Stimulated activated CD4-positive, alpha-beta T cell treated with anti-CD3 and anti-CD28 coated beads, Interleukin-12 subunit alpha, Interleukin-12 subunit beta, amount 100 ng/mL, for 48 hours (primary cell): Measurements from ENCODE around the gene HEXIM1.

Experiments
- DNase-seq, 3 donors: peaks; one replicate each; pipeline ENCODE4 v3.0.0-alpha.2; 2020; ENCODE audit warnings: low read depth in 2 of 3, low spot score in 1 of 3

Gene HEXIM1

DNA sequence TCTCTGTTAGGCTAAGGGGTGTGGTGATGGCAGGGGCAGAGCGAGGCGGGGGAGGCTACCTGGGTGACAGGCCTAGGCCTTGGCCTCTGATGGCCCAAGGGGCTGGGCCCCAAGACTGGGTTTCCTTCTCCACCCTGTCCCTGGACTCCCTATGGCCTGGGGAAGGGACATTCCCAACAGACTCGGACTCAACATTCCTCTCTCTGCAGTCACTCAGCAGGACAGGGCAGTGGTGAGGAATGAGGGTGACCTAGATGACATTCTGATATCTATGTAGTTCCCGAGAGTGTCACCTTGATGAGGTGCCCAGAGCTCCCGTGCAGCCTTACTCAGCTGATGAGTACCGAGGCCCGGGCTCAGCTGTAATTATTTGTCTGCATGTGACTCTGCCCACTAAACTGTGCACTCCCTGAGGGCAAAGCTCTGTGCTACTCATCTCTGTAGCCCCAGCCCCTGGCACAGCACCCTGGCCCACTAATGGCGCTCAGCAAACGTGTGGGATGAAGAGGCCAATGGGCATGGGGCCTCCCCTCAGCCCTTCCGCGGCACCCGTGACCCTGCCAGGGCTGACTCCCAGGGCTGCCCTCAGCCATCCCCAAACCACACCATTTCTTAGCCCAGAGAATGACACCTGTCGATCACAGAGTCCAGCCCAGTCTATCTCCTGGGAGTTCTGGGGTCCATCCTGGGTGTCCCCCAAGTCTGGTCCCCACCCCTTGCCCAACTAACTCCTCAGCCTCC, 18.2 kb upstream of the HEXIM1 start:
- no peak for DNase-seq

- DNase-seq, result no peak
Observed at GRCh38 chr17:45130681-45131615, 17.3 kb upstream of the HEXIM1 start.

DNA sequence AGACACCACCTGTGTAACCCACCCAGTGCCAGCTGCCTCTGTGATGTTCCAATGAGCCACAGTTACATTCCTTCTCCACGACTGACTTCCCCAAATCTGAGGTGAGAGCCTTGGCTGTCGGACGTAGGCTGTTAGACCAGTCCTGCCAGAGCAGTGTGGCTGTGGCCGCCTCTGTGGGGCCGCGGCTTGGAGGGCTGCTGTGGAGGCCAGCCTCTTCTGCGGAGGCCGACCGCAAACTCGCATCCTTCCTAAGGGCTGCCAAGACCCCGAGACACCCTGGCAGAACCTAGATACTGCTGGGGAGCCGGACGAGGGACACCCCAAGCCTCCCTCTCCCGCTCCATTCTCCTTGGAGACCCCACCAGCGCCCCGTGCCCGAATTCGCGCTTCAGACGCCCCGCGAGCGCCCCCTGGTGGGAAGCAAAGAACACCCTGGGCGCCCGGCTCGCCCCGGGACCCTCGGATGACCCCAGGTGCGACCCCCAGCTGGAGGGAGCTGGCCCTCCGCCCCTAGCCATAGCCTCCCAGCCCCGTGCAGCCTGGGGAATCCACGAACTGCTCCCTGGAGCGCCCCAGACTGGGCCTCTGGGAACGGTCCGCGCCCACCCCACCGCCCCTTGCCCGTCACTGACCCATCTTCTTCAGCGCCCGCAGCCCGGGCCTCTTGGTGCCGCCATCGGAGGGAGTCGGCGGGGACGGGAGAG, 16.5 kb upstream of the HEXIM1 start:
- peak in 1 of 3 donors; percentile 34 for DNase-seq

DNA sequence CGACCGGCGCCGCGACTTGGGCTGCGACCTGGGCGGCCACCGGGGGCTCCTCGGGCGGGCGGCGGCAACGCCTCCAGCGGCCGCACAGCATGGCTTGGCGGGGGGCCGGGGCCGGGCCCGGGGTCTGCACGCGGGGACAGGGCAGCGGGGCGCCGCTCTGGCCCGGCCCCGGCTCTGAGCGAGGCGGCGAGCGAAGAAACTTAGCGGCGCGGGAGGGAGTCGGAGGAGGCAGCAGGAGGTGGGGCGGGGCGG, 16.0 kb upstream of the HEXIM1 start, which contains the start of gene PLCD3:
TSS of gene PLCD3 (minus strand) at position 196 of the 252 bp plus-strand sequence. CDS start at position 91, 105 bp downstream.
- DNase-seq, result peak in 2 of 3 donors; percentile 25 to 66

GRCh38 chr17:45132572-45133463, 15.5 kb upstream of the HEXIM1 start:
- DNase-seq, result peak in 2 of 3 donors; percentile 52 to 53

DNA sequence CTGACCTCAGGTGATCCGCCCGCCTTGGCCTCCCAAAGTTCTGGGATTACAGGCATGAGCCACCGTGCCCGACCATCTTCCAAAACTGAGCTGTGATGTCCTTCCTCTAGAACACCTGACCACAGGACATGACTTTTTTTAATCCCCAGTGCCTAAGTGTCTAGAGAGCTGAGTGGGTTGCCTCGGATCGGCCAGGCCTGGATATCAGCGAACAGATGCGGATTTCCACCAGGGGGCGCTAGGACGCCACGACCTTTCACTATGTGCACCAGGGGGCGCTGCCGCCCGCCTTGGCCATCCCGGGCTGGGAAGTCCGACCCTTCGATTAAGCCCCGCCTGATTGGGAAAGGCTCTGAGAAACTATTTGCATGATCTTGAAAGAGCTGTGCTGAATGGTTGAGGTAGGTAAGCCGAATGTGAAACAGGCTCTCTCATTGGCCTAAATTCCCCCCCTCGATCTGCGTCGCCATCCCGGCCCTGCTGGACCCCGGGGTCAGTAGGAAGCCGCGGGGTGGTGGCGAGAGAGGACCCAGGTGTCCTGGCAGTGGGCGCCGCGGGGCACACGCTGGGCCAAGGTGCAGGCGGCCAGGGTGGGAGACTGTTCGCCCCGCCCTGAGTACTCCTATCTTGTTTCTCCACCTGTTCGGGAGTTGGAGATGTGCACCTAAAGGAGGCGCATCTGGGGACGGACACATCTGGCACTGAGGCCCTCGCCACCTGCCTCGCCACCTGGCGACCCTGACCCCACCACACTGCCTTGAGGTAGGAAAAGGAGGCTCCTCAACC, 12.9 kb upstream of the HEXIM1 start, which contains the start of gene ACBD4:
TSS of gene ACBD4 (plus strand) at position 496 of the 786 bp plus-strand sequence. CDS start 458 bp downstream, outside the sequence.
- DNase-seq, result peak; percentile 94 to 99 (median 95)

GRCh38 chr17:45135978-45136791, 12.1 kb upstream of the HEXIM1 start:
- DNase-seq, result no peak

DNA sequence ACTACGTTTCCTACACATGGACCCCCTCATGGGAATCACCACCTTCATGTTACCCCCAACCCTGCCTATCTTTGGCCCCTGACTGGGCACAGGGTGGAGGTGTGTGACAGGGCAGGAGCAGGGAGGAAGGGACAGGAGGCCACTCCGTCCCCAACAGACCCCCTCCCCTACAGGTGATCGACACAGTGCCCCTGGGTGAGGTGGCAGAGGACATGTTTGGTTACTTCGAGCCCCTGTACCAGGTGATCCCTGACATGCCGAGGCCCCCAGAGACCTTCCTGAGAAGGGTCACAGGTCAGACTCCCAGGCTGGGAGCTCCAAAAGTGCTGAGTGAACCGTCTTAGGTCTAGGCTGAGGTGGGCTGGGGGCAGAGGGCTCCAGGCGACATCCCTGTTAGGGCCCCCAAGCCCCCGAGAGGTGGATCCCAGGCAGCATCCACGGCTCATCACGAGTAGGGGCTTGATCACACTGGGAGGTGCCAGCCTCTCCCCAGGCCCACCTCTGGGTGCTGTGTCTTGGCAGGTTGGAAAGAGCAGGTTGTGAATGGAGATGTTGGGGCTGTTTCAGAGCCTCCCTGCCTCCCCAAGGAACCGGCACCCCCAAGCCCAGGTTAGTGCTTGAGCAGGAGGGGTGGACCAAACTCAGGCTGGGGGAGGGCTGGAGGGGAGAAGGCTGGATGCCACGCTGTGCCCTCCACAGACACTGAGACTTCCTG, 11.3 kb upstream of the HEXIM1 start:
- DNase-seq, result no peak

DNA sequence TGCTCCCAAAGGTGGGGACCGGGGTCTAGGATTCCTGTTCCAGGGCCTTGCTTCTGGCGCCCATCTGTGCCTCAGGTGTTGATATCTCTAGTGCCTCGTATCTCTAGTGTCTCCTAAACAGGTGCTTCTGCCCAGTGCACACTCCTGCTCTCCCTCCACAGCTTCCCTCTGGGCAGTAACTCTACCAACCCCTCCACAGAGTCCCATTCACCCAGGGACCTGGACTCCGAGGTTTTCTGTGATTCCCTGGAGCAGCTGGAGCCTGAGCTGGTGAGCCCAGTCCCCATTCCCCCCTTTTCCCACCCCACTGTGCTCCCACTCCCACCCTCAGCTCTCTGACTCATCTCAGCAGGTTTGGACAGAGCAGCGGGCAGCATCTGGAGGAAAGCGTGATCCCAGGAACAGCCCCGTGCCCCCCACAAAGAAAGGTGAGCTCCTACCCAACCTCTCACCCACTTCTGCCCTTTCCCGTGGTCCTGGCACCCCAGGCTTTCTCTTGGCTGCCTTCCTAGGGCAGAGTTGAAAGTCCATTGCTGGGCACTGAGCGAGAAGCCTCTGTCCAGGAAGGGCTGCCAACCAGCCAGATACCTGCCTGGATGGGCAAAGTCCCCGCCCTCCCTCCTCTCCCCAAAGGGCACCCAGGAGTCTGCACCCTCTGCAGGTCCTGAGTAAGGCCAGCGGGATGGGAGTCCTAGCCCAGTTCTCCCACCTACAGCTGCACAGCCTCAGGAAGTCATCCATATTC, 10.5 kb upstream of the HEXIM1 start:
- DNase-seq, result no peak

GRCh38 chr17:45138911-45139532, 9.3 kb upstream of the HEXIM1 start:
- no peak for DNase-seq

DNA sequence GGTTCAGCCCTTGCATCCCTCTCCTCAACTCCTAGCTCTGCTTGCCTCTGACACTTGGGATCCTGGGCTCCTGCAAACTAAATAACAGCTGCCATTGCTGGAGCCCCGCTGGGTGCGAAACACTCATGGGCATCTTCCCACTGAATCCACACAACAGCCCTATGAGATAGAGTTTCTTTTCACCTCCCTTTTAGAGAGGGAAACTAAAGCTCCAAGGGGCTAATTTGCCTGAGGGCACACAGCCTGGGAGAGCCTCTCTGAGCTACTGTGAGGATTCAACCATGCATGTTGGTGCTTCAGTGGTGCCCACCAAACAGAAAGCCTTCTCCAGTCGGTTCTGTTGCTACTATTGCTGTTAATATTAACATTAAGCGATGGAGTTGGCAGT, 8.7 kb upstream of the HEXIM1 start:
- DNase-seq, result no peak

DNA sequence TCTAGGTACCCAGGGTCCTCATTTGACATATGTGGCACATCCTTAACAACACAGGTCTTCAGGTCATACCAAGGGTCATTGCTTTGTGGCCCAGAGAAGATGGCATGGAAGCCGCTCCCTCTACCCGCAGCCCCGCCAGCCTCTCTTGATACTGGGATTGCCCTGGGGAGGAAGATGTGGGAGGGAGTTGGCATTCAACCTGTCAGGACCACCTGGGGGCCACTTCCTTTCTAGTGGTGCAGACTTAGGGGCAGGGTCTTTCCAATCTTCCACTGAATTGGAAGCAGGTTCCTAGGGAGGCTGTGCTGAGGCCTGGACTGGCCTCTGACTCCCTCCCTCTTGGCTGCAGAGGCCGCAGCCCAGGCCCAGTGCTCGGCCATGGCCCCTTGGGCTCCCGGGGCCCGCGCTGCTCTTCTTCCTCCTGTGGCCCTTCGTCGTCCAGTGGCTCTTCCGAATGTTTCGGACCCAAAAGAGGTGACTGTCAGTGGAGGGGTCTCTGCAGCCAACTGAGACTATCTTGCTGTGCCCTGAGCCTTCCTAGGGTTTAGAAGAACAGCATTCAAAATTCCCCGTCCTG, 5.1 kb upstream of the HEXIM1 start:
- DNase-seq, result no peak

- DNase-seq, result peak in 1 of 3 donors; percentile 24
Observed at GRCh38 chr17:45143767-45144198, 4.5 kb upstream of the HEXIM1 start.

GRCh38 chr17:45144199-45145034, 3.9 kb upstream of the HEXIM1 start:
- DNase-seq, result no peak

DNA sequence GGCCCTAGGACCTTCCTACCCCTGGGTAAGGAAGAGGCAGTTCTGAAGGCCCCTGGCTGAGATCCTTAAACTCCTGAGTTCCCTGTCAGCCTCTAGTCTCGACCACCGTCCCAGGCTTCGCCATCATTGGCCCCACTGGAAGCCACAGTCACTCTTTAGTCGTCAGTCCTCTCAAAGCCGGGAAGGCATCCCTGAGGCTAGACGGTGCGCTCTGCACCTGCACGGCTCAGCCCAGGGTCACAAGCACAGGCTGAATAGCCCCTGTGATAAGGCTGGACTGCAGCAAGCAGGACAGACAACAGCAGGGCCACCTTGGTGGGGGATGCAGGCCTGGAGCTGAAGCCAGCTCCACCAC, 3.3 kb upstream of the HEXIM1 start:
- no peak for DNase-seq

- no peak for DNase-seq
Observed at GRCh38 chr17:45146166-45146565, 2.1 kb upstream of the HEXIM1 start.
